K562 (cell line): ENCODE data around the gene LY6G6D. TPM values are rescaled to one million over a fixed set of nuclear protein-coding genes. Genes with fewer than 3 reads are reported as not detected.

Source experiments
- CHD7 ChIP-seq: fragments of 200-600 bp; sonication (generic); IDR thresholded peaks from one replicate; pipeline ENCODE4 v1.6.1; 2012; ENCODE audit warnings: mild to moderate bottlenecking, low read depth, low read length, inconsistent platforms
- ELK3 ChIP-seq: fragments of 450-650 bp; formaldehyde crosslinking; IDR thresholded peaks from 2 replicates; pipeline ENCODE4 v1.4.0; 2020; ENCODE audit warnings: mild to moderate bottlenecking
- HDAC1 ChIP-seq, 2 experiments: fragments of 450-650 bp; IDR thresholded peaks; 2 replicates each; pipeline ENCODE4 v1.6.1; 2016 to 2017; ENCODE audit warnings: inconsistent platforms in 1 of 2, mild to moderate bottlenecking in 1 of 2, moderate library complexity in 1 of 2
- PCBP1 ChIP-seq: fragments of 200-400 bp; formaldehyde crosslinking; IDR thresholded peaks from 2 replicates; pipeline ENCODE4 v1.6.1; 2018; ENCODE audit warnings: mild to moderate bottlenecking, low read depth, low read length; ENCODE audit not compliant: poor library complexity, severe bottlenecking
- POLR3A ChIP-seq: IDR thresholded peaks from 2 replicates; pipeline ENCODE4 v1.6.1; 2011; ENCODE audit warnings: borderline replicate concordance, mild to moderate bottlenecking, moderate library complexity; ENCODE audit not compliant: insufficient read length, insufficient read depth; ENCODE audit errors: extremely low read depth
- ZBTB43 ChIP-seq: sonication (generic); formaldehyde crosslinking; IDR thresholded peaks from 2 replicates; pipeline ENCODE4 v1.8.0; 2023; ENCODE audit warnings: mild to moderate bottlenecking, missing genetic modification reagents
- ZNF280A ChIP-seq: fragments of 450-650 bp; IDR thresholded peaks from 2 replicates; pipeline ENCODE4 v1.6.1; 2018; ENCODE audit warnings: mild to moderate bottlenecking, low read depth; ENCODE audit not compliant: partially characterized antibody
- ZNF740 ChIP-seq, 3 experiments: fragments of 200-800 bp in 1 of 3; sonication (Bioruptor generic) in 1 of 3; sonication (generic) in 1 of 3; formaldehyde crosslinking in 1 of 3; IDR thresholded peaks; 2 replicates each; pipeline versions ENCODE4 v1.6.1 to v1.8.0; 2016 to 2022; ENCODE audit warnings: mild to moderate bottlenecking in 2 of 3, missing compliant biosample characterization in 2 of 3, missing genetic modification characterization in 2 of 3, missing genetic modification reagents in 1 of 3
- polyA plus RNA-seq, 8 experiments: library from polyadenylated mRNA; depleted of rRNA in 4 of 8; stranded (reverse) in 5 of 8; unstranded in 3 of 8; fragments of >200 nt; fragmentation: Nextera tagmentation in 2 of 8; fragmentation: Illumina TruSeq in 1 of 8; extraction: Ambion mirVana in 2 of 8; extraction: Trizol in 1 of 8; gene quantifications; 2 replicates each; pipeline versions ENCODE4 v1.2.1 to v1.2.3, GENCODE V29; 2011 to 2014; ENCODE audit warnings: inconsistent platforms in 1 of 8, missing spikeins in 1 of 8
- total RNA-seq, 7 experiments: library from RNA; depleted of rRNA in 6 of 7; stranded (reverse); fragments of >200 nt in 6 of 7; fragmentation: Illumina TruSeq in 2 of 7; extraction: Trizol in 2 of 7; gene quantifications; 2 replicates each; pipeline versions ENCODE4 v1.2.1 to v1.2.3, GENCODE V29; 2011 to 2021; ENCODE audit warnings: low replicate concordance in 1 of 7

The LY6G6D gene
- total and polyA plus RNA-seq, 9 of the 15 experiments (the other 6 are each of a cell fraction or from before 2014, with no cell fraction given): 0.30 to 0.38 TPM; not detected in 7

- TF ChIP-seq CHD7 (no peak), PCBP1 (no peak), ELK3 (CRISPR knock-in tag) (no peak), ZBTB43 (CRISPR knock-in tag) (no peak), ZNF740 (CRISPR knock-in tag; IDR thresholded peaks at IDR 0.05) (no peak), ZNF740 (tag; IDR thresholded peaks at IDR 0.05) (no peak), POLR3A (no peak), ZNF280A (no peak), HDAC1 (IDR thresholded peaks at IDR 0.05) (peak in 1 of 2 experiments; percentile 13; a peak in 1 of 4 replicates)
These were observed 12.0 kb downstream of the LY6G6D start (continued) for GRCh38 chr6:31727034-31727716.
